HG03520 (cell line): ENCODE results near the gene ELOA.
"Not testable (repeated sequence)": the region's sequence is repeated elsewhere in the genome, so short reads cannot be mapped to it uniquely, and the experiment has no call there.

ENCODE experiments used
- ATAC-seq: cut with Tn5 transposase; IDR thresholded peaks from one replicate; pipeline ENCODE4 v1.9.1; 2021; ENCODE audit warnings: mild to moderate bottlenecking, moderate library complexity; ENCODE audit not compliant: unreplicated experiment

ELOA gene

DNA sequence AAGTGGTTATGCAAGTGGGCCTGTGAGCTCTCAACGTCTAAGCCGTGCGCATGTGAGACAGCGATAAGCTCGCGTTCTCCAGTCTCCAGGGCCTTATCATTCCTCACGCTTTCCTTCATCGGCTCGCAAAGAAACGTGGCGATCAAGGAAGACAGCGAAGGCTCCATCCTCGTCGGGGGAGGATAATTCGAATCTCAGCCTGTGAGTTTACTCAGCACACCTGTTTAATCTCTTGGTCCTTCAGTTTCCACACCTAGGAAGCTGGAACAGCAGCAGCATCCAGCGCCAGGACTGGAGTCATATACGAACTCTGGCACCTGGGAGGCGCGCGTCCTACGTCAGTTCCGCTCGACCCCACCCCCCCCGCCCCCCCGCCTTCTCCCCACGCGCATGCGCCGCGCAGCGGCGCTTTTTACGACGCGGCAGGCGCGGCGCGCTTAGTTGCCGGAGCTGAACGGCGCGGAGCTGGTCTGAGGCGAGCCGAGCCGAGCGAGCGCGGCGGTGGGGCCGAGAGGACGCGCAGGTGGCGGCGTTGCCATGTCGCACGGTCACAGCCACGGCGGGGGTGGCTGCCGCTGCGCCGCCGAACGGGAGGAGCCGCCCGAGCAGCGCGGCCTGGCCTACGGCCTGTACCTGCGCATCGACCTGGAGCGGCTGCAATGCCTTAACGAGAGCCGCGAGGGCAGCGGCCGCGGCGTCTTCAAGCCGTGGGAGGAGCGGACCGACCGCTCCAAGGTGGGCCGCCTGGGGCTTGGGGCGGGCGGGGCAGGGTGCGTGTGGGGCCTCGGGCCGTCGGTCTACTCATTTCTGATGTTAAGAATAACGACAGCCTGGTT is 34.9 kb downstream of the ELOA start, which contains the start of gene PITHD1:
TSS of gene PITHD1 (plus strand) at position 440 of the 836 bp plus-strand sequence. CDS start at position 538, 98 bp downstream.
- peak; percentile 74 for ATAC-seq

- no peak for ATAC-seq
Observed at GRCh38 chr1:23779826-23780371, 36.6 kb downstream of the ELOA start.

DNA sequence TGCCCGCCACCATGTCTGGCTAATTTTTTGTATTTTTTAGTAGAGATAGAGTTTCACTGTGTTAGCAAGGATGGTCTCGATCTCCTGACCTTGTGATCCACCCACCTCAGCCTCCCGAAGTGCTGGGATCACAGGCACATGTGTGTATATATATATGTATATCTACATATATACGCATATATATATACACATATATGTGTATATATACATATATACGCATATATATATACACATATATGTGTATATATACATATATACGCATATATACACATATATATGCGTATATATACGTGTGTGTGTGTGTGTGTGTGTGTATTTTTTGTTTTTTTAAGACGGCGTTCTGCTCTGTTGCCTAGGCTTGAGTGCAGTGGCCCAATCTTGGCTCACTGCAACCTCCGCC is 39.9 kb downstream of the ELOA start:
- ATAC-seq, result not testable (repeated sequence)

GRCh38 chr1:23784846-23785245 is 41.6 kb downstream of the ELOA start:
- no peak for ATAC-seq

DNA sequence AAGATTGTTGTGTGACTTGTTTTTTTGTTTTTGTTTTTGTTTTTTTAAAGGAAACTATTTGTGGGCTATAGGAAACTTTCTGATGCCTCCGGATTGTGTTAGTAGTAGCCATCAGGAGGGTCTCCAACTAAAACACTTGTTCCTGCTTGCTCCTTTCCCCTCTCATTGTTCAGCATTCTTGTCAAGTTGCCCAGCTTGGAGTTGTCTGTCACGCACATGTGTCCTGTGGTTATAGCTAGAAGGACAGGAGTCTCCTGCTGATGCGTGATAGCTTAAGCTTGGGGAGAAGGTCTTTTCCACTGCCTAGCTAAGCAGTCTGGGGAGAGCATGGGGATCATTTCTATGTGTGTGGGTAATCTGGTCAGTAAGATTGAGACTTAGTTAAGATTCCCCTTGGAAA is 44.4 kb downstream of the ELOA start:
- ATAC-seq, result no peak

GRCh38 chr1:23788695-23789094 is 45.4 kb downstream of the ELOA start:
- no peak for ATAC-seq

GRCh38 chr1:23790696-23791515 is 47.6 kb downstream of the ELOA start, which contains the start of gene LYPLA2:
TSS of gene LYPLA2 (plus strand) at chr1:23791145. CDS start at chr1:23792683, 1,538 bp downstream.
- ATAC-seq, result peak; percentile 78

DNA sequence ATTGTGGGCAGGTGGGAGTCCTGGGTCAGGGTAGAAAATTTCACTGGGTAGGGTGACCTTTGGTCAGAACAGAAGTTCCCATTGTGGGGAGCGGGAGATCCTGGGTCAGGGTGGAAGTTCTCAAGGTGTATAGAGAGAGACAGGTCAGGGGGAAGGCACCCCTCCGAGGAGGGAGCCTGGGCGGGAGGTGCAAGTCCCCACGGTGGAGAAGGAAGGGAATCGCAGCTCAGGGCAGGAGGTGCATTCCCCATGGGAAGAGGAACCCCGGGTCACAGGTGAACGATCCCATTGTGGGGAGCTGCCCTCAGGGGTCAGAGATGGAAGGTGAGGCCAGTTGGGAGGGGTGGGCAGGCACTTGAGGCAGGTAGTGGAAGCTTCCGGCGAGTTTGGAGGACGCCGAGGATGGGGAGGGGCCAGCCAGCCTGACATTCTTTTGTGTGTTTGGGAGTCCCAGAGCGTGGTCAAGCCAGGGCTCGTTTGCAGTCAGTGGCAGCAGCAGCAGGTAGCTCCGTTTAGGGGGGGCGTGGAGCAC is 48.3 kb downstream of the ELOA start:
- ATAC-seq, result no peak

DNA sequence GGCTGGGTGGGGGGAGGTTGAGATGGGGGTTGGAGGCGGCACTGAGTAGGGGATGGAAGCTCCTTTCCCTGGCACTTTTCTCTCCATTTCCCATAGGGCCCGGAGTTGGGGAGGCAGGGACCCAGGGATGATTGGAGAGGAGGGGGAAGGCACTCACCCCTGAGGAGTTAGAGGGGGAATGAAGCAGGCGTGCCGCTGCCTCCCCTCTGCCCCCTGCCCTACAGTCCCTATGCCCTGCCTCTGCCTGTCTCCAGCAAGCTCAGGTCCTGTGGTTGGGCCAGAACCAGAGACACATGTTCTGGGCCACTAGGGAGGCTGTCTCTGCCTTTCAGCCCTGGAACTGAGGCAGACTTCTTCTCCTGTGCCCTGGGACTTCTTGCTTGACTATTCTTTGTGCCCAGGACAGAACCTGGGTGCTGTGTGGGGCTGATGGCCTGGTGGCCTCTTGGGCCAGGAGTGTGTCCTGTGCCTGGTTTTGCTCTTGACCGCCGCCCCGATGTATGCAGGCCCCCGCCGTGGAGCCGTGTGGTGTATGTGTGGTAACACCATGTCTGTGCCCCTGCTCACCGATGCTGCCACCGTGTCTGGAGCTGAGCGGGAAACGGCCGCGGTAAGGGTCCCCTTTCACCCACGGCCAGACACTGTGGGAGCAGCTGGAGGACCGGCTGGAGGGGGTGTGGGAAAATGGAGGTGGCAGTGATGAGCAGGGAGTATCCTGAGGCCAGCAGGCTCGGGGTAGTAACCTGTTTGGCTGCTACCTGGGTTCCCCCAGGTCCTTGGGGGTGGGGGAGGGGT is 49.1 kb downstream of the ELOA start:
- ATAC-seq, result no peak

GRCh38 chr1:23793018-23793781 is 49.9 kb downstream of the ELOA start:
- ATAC-seq, result no peak

- no peak for ATAC-seq
Observed at GRCh38 chr1:23793861-23794731, 50.8 kb downstream of the ELOA start.

DNA sequence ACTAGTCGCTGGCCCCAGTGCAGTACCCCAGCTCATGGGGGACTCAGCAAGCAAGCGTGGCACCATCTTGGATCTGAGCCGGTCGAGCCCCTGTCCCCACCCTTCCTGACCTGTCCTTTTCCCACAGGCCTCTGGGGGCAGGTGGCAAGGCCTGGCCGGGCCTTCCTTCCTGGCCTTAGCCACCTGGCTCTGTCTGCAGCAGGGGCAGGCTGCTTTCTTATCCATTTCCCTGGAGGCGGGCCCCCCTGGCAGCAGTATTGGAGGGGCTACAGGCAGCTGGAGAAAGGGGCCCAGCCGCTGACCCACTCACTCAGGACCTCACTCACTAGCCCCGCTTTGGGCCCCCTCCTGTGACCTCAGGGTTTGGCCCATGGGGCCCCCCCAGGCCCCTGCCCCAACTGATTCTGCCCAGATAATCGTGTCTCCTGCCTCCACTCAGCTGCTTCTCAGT is 51.5 kb downstream of the ELOA start:
- not testable (repeated sequence) for ATAC-seq

GRCh38 chr1:23795676-23796465 is 52.6 kb downstream of the ELOA start:
- ATAC-seq, result no peak

- no peak for ATAC-seq
Observed at GRCh38 chr1:23796466-23797271, 53.4 kb downstream of the ELOA start.

- no peak for ATAC-seq
Observed at GRCh38 chr1:23797478-23798448, 54.5 kb downstream of the ELOA start.

DNA sequence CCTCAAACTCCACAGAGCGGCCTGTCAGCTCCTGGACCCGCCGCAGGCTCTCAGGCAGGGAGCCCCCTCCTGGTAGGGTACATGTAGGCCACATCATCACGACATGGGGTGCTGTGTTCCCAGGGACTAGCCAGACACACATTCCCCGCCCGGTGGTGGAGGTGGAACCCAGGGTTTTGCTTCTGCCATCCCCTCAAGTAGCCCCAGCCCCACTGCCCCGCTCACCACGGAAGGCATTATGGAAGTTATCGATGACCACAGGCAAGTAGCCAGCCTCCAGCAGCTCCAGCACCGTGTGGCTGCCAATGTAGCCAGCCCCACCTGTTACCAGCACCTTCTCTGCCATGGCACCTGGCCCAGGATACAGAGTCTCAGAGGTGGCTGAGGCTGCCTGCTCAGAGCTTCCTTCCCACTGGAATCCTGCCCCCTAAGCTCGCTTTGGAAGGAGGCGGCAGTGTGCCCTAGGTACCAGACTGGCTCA is 55.4 kb downstream of the ELOA start:
- no peak for ATAC-seq
